Duodenal mucosa (tissue), 2 donors: Measurements from ENCODE around the gene SPART.

Experiments
- H3K27ac ChIP-seq: one replicate; pipeline ENCODE4 v1.7.0; 2013; ENCODE audit warnings: low read depth, low read length
- H3K27me3 ChIP-seq, 2 donors: one replicate each; pipeline ENCODE4 v1.7.0; 2013; ENCODE audit warnings: low read length in 2 of 2, control low read depth in 1 of 2; ENCODE audit not compliant: insufficient read depth in 2 of 2, control insufficient read depth in 1 of 2
- H3K36me3 ChIP-seq, 2 donors: one replicate each; pipeline ENCODE4 v1.7.0; 2013; ENCODE audit warnings: low read length in 2 of 2, control low read depth in 1 of 2; ENCODE audit not compliant: insufficient read depth in 2 of 2, control insufficient read depth in 1 of 2
- H3K4me1 ChIP-seq, 2 donors: one replicate each; pipeline ENCODE4 v1.7.0; 2013; ENCODE audit warnings: low read length in 2 of 2, control low read depth in 1 of 2; ENCODE audit not compliant: insufficient read depth in 2 of 2, control insufficient read depth in 1 of 2
- H3K4me3 ChIP-seq, 2 donors: one replicate each; pipeline ENCODE4 v1.7.0; 2013; ENCODE audit warnings: low read length in 2 of 2, low read depth in 1 of 2
- H3K9ac ChIP-seq, 2 donors: one replicate each; pipeline ENCODE4 v1.7.0; 2013; ENCODE audit warnings: low read length in 2 of 2, low read depth in 1 of 2
- H3K9me3 ChIP-seq, 2 donors: one replicate each; pipeline ENCODE4 v1.7.0; 2013; ENCODE audit warnings: low read length in 2 of 2, control low read depth in 1 of 2; ENCODE audit not compliant: control insufficient read depth in 1 of 2

The SPART gene

DNA sequence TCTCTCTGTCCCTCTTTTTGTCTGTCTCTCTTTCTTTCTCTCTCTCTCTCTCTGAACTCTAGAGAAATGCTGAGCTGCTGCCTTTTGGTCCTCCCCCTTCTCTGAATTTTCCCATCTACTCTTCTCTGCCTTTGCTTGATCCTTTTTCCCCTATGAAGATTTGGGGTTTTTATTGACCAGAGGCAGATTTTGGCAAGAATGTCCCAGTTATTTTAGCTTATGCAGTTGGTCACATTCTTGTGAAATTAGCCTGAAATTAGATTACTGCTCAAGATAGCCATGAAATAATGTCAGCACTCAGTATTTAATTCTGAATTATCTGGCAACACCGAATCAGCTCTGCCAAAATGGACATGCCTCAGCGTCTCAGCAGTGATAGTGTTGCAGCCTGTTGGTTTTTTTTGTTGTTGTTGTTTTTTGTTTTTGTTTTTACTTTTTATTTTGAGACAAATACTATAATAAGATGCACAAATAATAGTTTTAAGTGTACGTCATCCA, 17.2 kb upstream of the SPART start:
- no peak overlapping the region for H3K27ac ChIP-seq
- H3K9me3 ChIP-seq, result no peaks in the 10 kb centered on the region
- H3K36me3 ChIP-seq, result no peaks in the 10 kb centered on the region
- no peak overlapping the region for H3K4me3 ChIP-seq
- no peaks in the 10 kb centered on the region for H3K27me3 ChIP-seq
- no peaks in the 10 kb centered on the region for H3K4me1 ChIP-seq
- H3K9ac ChIP-seq, result no peak overlapping the region

DNA sequence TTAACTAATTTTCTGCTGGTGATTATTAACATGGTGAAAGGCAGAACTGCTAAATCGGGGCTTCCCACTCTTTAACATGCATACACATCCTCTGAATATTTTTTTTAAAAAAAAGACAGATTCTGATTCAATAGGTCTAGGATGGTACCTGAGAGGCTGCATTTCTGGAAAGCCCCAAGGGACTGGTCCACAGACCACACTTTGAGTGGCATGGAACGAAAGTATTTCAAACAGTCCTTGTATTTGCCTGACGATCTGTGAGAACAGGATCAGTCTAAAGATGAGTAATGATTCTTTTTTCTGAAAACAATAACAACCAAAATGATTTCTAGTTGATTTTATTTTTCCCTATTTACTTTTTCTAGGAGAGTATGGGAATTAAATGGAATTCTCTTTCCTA, 16.7 kb upstream of the SPART start:
- Histone ChIP-seq H3K4me1 (no peaks in the 10 kb centered on the region), H3K27ac (no peak overlapping the region), H3K4me3 (no peak overlapping the region), H3K9me3 (no peaks in the 10 kb centered on the region), H3K9ac (no peak overlapping the region), H3K36me3 (no peaks in the 10 kb centered on the region), H3K27me3 (no peaks in the 10 kb centered on the region)

DNA sequence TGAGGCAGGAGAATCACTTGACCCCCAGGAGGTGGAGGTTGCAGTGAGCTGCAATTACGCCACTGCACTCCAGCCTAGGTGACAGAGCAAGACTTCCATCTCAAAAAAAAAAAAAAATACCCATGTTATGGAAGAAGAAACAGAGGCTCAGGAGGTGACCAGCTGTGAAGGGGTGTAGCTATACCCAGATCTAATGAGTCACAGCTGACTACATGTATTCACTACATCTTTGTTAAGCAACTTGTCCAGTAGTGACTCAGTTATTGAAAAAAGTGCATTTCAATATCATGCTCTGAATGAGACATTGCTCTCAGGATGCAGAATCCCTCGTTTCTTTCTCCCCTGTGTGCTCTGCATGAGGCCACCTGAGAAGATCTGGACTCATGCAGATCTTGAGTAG, 16.1 kb upstream of the SPART start:
- Histone ChIP-seq H3K4me1 (no peaks in the 10 kb centered on the region), H3K4me3 (no peak overlapping the region), H3K36me3 (no peaks in the 10 kb centered on the region), H3K9me3 (no peaks in the 10 kb centered on the region), H3K27ac (no peak overlapping the region), H3K27me3 (no peaks in the 10 kb centered on the region), H3K9ac (no peak overlapping the region)

DNA sequence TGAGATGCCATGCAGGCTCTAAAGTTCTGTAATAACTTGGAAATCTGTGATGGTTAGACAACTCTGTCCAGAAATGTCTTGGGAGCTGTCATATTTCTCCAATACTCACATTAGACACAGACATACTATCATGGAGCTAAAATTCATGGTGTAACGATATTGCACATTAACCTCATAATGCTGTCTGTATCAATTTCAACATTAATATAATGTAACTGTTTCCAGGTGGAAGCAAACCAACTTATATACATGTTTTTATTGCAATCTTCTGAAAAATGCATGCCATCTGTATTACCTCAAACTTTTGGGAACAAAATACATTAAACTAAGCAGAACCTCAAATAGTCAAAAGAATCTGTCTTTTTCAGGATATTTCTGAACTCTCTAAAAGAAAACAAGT, 14.7 kb upstream of the SPART start:
- no peaks in the 10 kb centered on the region for H3K4me1 ChIP-seq
- no peak overlapping the region for H3K9ac ChIP-seq
- no peaks in the 10 kb centered on the region for H3K9me3 ChIP-seq
- H3K27ac ChIP-seq, result no peak overlapping the region
- H3K4me3 ChIP-seq, result no peak overlapping the region
- H3K27me3 ChIP-seq, result no peaks in the 10 kb centered on the region
- no peaks in the 10 kb centered on the region for H3K36me3 ChIP-seq

GRCh38 chr13:36359301-36359950, 13.2 kb upstream of the SPART start:
- H3K9ac ChIP-seq, result no peak overlapping the region
- no peaks in the 10 kb centered on the region for H3K36me3 ChIP-seq
- H3K9me3 ChIP-seq, result no peaks in the 10 kb centered on the region
- H3K4me3 ChIP-seq, result no peak overlapping the region
- no peaks in the 10 kb centered on the region for H3K4me1 ChIP-seq
- no peaks in the 10 kb centered on the region for H3K27me3 ChIP-seq
- H3K27ac ChIP-seq, result no peak overlapping the region

GRCh38 chr13:36358175-36358718, 12.1 kb upstream of the SPART start:
- no peaks in the 10 kb centered on the region for H3K36me3 ChIP-seq
- H3K9ac ChIP-seq, result no peak overlapping the region
- no peak overlapping the region for H3K27ac ChIP-seq
- no peaks in the 10 kb centered on the region for H3K4me1 ChIP-seq
- H3K9me3 ChIP-seq, result no peaks in the 10 kb centered on the region
- no peak overlapping the region for H3K4me3 ChIP-seq
- no peaks in the 10 kb centered on the region for H3K27me3 ChIP-seq

GRCh38 chr13:36357692-36358091, 11.5 kb upstream of the SPART start:
- Histone ChIP-seq H3K9ac (no peak overlapping the region), H3K27ac (no peak overlapping the region), H3K36me3 (no peaks in the 10 kb centered on the region), H3K9me3 (no peaks in the 10 kb centered on the region), H3K4me3 (no peak overlapping the region), H3K27me3 (no peaks in the 10 kb centered on the region), H3K4me1 (no peaks in the 10 kb centered on the region)

GRCh38 chr13:36357231-36357630, 11.0 kb upstream of the SPART start:
- H3K9ac ChIP-seq, result no peak overlapping the region
- no peak overlapping the region for H3K4me3 ChIP-seq
- no peaks in the 10 kb centered on the region for H3K4me1 ChIP-seq
- no peaks in the 10 kb centered on the region for H3K36me3 ChIP-seq
- no peaks in the 10 kb centered on the region for H3K27me3 ChIP-seq
- H3K9me3 ChIP-seq, result no peaks in the 10 kb centered on the region
- H3K27ac ChIP-seq, result no peak overlapping the region

- H3K27ac ChIP-seq, result no peak overlapping the region
- no peaks in the 10 kb centered on the region for H3K4me1 ChIP-seq
- H3K4me3 ChIP-seq, result no peak overlapping the region
- no peaks in the 10 kb centered on the region for H3K36me3 ChIP-seq
- no peaks in the 10 kb centered on the region for H3K27me3 ChIP-seq
- no peak overlapping the region for H3K9ac ChIP-seq
- H3K9me3 ChIP-seq, result no peaks in the 10 kb centered on the region
Observed at GRCh38 chr13:36356058-36356457, 9.9 kb upstream of the SPART start.

DNA sequence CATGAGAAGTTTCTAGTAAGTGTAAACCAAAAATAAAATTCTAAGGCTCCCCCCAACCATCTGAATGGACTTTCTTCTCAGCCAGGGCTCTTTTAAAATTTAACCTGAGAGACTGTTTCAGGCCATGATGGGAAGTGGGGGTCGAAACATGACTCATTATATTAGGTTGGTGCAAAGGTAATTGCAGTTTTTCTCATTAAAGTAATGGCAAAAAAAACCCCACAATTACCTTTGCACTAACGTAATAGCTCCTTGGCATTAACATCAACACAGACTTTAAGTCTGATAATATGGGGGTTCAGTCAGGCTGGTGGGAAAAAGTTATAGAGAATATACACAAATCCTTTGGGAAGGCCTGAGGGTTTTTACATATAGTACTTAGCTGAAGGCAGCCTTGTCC, 9.4 kb upstream of the SPART start:
- no peaks in the 10 kb centered on the region for H3K27me3 ChIP-seq
- no peak overlapping the region for H3K9ac ChIP-seq
- H3K36me3 ChIP-seq, result no peaks in the 10 kb centered on the region
- no peak overlapping the region for H3K4me3 ChIP-seq
- H3K4me1 ChIP-seq, result no peaks in the 10 kb centered on the region
- no peak overlapping the region for H3K27ac ChIP-seq
- H3K9me3 ChIP-seq, result no peaks in the 10 kb centered on the region
